Measurements from ENCODE around the gene LGR4.
"Not testable (repeated sequence)": the region's sequence is repeated elsewhere in the genome, so short reads cannot be mapped to it uniquely, and the experiment has no call there.

The LGR4 gene

GRCh38 chr11:27472398-27473016 is at the start of gene LGR4:
Gene LGR4 (minus strand): TSS chr11:27472790. CDS start chr11:27472302, 488 bp downstream.
- DNase-seq (ENCODE audit: low spot score), result peak; percentile 97

DNA sequence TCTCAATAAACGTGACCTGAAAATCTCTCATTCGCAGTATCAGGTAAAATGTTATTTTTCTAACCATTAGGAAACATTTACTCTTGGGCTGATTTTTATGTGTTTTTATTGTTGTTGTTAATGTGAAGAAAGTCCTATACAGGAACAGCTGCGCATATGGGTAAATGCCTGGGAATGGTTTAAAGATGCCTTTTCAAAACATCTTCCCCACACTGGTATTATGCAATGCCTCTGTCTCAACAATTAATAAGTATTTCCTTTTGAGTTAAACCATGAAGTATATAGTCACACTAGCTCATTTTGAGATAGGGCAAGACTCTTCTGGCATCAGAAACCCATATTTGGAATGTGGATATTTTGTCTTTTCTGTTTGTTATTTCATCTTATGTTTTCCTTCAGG is 47.6 kb upstream of the LGR4 start:
- no peak for DNase-seq (ENCODE audit: low spot score)

DNA sequence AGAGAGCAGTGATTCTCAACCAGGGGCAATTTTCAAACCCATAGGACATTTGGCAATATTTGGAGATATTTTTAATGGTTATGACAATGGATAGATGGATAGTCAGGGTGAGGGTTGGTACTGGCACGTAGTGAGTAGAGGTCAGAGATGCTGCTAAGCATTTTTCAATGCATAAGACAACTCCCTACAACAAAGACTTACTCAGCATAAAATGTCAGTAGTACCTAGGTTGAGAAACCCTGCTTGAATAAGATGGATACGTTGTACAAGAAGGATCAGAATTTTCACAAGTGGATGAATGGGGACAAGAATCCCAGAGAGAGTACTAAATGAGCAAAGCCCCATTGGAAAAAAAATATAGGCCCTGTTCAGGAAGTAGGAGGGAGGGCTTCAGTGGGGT is 45.9 kb upstream of the LGR4 start:
- no peak for DNase-seq (ENCODE audit: low spot score)

GRCh38 chr11:27517490-27517889 is 44.9 kb upstream of the LGR4 start:
- not testable (repeated sequence) for DNase-seq (ENCODE audit: low spot score)

DNA sequence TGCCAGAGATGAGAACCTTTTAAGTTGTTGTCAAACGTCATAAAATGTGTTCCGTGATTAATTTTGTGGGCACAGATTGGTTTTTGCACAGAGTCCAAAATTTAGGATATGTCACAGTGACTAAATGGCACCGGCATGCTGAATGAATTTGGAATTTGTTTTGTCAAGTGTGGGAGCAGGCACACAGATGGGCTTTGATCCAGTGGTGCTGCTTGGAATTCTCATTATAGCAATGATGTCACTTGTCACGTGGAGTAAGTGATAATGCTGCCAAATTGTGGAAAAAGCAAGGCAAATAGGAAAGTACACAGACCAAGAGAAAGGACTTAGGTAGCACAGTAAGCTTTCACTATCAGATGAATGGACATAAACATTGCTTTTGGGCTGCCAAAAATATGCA is 42.0 kb upstream of the LGR4 start:
- DNase-seq (ENCODE audit: low spot score), result no peak

DNA sequence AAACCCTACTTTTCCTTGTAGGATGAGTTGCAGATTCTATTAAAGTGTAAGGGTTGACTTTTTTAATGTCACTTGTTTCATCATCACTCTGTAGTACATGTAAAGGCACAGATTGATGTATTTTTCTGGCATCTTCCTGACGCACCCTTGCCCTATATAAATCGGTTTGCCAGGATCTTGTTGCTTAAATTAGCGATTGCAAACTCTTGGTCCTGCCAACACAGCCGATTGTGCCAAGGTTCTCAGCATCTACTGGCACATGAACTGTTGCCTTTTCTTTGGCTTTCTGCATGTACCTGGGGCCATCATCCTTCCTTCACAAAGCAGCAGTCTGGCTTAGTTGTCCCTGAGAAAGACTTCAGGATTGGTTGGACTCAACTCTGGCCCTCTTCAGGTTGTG is 41.5 kb upstream of the LGR4 start:
- DNase-seq (ENCODE audit: low spot score), result no peak

DNA sequence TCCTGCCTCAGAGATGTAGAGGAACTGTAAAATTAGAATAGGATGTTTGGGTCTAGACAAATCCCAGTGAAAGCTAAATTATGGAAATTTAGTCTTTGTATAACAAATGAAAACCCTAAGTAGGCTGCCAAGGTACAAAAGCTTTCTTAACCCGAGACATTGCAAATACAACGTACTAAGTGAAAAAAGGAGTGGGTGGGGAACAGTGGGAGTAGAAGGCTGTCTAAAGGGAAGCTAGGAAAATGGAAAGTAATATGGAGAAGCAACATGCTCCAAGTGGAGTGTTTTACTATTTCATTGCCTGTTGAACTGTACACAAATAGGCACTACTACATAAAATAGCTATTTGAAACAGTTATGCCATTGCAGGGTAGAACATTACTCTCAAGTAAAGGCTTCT is 40.8 kb upstream of the LGR4 start:
- no peak for DNase-seq (ENCODE audit: low spot score)

DNA sequence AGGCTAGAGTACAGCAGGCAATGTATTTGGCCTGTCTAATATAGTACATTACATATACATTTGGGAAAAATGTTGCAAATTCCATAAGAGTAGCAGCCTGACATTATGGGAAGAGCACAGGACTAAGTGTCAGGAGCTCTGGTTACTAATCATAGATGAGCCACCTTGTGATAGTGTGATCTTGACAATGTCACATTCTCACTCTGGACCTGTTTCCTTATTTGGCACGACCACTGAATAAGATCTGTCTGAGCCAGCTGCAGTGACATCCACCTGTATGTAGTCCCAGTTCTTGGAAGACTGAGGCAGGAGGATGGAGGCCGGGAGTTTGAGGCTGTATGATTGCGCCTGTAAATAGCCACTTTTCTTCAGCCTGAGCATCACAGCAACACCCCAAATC is 39.6 kb upstream of the LGR4 start:
- DNase-seq (ENCODE audit: low spot score), result no peak

GRCh38 chr11:27509908-27510307 is 37.3 kb upstream of the LGR4 start:
- no peak for DNase-seq (ENCODE audit: low spot score)

GRCh38 chr11:27507557-27508322 is 35.1 kb upstream of the LGR4 start:
- no peak for DNase-seq (ENCODE audit: low spot score)

DNA sequence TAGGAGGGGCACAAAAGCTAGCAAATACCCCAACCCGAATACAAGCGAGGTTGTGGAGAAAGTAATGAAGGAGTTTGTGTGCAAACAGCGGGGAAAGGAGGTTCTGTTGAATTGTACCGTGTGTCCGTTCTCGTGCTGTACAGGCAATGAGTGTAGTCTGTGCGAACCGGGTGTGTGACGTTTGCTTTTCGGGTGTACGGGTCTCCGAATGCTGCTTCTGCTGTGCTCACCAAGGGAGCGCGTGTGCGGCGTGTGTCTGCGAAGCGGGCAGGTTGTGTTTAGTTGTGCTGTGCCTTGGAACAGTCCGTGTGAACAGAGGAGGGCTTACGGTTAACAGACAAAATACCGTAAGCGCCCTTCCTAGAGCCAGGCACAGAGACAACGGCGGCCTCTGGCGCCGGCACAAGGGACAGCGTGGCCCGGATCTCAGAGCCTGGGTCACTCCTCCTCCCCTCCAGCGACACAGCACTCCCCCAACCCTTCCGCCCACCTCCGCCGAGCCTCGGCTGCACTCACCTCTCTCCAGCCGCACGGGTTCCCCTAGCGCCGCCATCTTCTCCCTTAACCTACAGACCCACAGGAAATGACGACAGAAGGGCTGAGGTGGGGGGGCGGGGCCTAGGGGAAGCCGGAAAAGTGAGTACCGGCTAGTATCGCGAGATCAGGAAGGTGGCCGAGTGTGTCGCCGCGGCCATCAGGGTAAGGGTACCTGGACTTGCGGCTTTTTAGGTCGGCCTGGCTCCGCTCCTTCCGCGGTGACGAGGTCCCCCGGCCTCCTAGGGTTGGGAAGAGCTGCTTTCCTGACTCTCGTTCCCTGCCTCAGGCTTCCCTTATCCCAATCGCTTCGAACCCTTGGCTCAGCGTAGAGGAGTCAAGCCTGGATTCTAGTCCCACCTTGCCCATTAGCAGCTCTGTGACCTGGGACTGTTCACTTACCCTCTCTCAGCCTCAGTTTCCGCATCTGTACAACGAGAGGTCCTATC is 33.9 kb upstream of the LGR4 start, which contains the start of gene LIN7C:
TSS of gene LIN7C (minus strand) at position 570 of the 983 bp plus-strand sequence. CDS start at position 553, 17 bp downstream.
- DNase-seq (ENCODE audit: low spot score), result peak; percentile 95

GRCh38 chr11:27505781-27506180 is 33.2 kb upstream of the LGR4 start:
- DNase-seq (ENCODE audit: low spot score), result no peak

DNA sequence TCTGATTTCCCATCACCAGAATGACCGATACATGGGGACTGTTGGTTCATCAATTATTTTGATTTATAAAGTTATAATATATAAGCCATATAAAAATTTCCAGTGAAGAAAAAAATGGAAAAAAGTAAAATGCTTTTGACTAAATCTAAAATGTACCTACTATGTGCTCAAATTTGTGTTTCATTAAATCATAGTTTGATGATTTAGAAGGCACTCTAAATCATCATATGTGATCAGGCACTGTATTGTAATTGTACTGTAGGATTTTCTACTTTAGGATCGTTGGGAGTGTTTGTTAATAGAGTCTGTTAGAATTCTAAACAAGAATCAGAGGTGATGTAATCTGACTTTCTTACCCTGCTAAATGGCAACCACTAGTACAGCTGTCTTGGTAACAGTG is 31.6 kb upstream of the LGR4 start:
- no peak for DNase-seq (ENCODE audit: low spot score)

- no peak for DNase-seq (ENCODE audit: low spot score)
These were observed 28.5 kb upstream of the LGR4 start for GRCh38 chr11:27501100-27501499.

DNA sequence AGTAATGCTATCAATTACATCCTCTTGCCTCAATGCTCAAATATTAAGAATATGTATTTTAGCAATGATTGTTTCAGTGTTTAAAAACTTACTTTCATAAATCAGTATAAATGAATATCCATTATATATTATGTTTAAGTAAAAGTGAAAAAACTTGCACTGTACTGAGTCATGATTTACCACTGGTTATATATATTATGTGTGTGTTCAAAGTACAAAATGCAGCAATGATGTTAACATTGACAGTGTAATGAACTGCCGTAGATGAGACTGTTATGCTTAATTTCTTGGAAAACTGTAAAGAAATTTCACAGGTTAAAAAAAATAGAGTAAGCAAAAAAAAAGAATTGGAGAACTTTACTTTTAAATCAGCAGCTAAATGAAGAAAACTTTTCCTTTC is 25.3 kb upstream of the LGR4 start:
- no peak for DNase-seq (ENCODE audit: low spot score)

DNA sequence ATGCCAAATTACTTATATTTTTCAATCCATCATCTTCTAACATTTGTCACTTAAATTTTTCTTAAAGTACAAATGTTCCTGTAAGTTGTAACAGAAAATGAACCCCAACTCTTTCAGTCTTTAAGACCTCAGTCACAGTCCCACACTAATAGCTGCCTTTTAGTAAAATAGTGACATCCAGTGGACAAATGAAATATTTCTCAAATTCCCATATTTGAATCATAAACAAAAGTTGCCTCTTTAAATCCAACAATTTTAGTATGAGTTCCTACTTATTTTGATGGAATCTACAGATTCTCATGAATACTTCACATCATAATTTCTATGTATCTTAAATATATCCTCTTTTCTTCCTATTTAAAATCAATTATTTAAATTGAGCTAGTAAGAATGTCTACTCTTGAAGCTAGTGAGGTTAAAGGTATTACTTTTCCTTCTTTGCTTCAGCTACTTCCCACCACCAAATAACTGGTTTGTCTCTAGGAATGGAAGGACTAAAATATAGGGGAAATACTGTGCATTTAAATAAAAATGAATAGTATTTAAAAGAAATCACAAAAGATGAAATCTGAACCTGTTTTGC is 24.8 kb upstream of the LGR4 start:
- DNase-seq (ENCODE audit: low spot score), result no peak

- no peak for DNase-seq (ENCODE audit: low spot score)
These were observed 23.9 kb upstream of the LGR4 start for GRCh38 chr11:27496461-27496860.

DNA sequence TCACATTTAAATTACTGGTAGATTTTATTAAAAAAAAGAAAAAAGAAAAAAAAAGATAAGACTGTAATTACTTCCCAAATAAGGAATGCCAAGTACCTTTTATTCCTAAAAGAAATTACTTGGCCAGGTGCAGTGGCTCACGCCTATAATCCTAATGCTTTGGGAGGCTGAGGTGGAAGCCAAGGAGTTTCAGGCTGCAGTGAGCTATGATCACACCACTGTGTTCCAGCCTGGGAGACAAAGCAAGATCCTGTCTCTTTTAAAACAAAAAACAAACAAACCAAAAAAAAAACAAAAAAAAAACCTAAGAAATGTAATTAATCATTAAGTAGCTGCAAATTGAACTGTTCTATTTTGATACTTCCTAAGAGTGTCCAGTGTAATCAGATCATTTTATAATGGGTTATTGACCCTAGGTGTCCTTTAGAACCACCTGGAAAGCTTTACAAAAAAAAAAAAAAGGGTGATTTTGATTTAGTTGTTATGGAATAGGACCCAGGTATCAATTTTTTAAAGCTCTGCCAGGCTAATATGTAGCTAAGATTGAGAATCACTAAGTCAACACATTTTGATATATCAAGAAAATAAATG is 23.2 kb upstream of the LGR4 start:
- no peak for DNase-seq (ENCODE audit: low spot score)

- DNase-seq (ENCODE audit: low spot score), result no peak
These were observed 16.5 kb upstream of the LGR4 start for GRCh38 chr11:27489092-27489491.

DNA sequence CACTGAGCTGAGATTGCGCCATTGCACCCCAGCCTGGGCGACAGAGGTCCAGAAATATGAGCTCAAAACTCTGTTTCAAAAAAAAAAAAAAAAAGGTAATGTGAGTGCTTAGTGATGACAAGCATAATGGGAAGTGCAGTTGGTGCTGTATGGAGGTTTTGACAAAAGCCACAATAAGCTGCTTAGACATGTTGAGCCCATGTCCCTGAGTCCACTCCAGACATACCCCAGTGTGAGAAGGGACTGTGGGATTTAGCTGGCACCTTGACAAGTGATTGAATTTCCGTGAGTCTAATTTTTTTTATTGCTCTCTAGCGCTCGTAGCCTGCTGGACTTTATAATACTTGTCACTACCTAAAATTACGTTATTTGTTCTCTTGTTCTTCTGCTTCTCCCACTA is 15.1 kb upstream of the LGR4 start:
- no peak for DNase-seq (ENCODE audit: low spot score)

GRCh38 chr11:27485930-27486773 is 13.6 kb upstream of the LGR4 start:
- DNase-seq (ENCODE audit: low spot score), result no peak

Measured in ecto neural progenitor cell (in vitro differentiated cells).